GM18499 (cell line): Measurements from ENCODE around the gene ALDOC.
"Not testable (repeated sequence)": the region's sequence is repeated elsewhere in the genome, so short reads cannot be mapped to it uniquely, and the experiment has no call there.

Source experiments
- ATAC-seq: cut with Tn5 transposase; IDR thresholded peaks from one replicate; pipeline ENCODE4 v1.9.1; 2021; ENCODE audit warnings: moderate number of reproducible peaks; ENCODE audit not compliant: insufficient read depth, unreplicated experiment

Gene ALDOC

DNA sequence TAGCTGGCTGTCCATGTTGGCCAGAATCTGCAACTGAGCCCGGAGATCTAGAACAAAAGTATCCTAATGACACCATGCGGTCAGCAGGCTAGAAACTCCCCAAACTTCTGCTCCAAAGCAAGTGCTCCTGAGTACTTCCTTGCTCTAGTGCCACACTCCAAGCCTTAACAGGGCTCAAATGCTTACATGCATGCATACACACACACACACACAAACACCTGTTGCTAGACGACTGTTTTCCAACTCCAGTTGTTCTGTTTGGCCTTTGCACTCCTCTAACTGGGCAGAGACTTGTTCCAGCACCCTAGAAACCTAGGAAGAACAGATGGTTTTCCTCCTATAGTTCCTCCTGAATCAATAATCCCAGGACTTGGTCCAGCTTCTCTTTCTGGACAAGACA lies 7.7 kb upstream of the ALDOC start:
- ATAC-seq = no peak

DNA sequence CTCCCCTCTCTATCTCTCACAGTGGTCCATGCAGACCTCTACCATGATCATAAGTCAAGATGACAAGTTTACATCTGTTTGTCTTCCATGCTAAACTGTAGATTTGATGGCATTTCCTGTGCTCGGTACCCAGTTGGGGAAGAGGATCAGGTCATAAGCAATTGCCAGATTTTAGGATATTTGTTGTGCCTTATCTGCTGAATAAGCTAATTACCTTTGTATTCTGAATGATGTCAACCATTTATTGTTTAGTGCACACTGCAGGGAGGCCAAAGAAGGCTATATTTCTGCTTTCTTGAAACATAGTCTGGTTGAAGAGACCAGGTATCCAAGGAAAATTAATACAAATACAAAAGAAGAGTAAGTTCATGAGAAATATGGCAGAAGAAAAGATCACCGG lies 5.8 kb upstream of the ALDOC start:
- ATAC-seq = no peak

DNA sequence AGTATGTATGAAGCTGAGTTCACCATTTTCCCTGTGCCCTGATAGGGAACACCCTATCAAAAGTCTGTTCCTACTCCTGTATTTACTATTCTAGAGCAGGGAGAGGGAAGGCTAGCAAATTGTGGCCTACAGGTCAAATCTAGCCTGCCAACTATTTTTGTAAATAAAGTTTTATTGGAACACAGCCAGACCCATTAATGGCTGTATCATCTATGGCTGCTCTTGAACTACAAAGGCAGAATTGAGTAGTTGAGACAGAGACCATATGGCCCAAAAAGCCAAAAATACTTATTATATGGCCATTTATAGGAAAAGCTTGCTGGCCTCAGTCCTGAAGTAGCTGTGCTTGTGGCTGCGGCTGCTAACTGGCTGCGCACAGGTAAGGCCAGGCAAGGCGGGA lies 4.3 kb upstream of the ALDOC start:
- no peak for ATAC-seq

DNA sequence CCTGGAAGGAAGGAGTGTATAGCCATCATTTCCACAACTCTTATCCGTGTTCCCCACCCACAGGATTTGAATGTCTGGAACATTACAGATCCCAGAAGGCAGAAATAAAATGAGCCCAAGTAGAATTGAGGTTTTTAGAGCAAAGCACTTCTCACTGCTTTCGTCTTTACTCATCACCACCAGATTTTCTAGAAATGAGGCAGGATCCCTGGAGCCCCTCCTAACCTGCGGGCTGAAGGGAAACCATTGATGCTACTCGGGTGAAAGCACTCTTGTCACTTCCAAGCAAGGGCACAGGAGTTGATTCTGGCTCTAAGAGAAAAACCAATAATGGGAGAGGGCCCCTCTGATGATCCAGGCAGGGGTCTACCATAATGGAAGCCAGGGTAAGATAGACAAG lies 2.8 kb upstream of the ALDOC start:
- ATAC-seq = no peak

DNA sequence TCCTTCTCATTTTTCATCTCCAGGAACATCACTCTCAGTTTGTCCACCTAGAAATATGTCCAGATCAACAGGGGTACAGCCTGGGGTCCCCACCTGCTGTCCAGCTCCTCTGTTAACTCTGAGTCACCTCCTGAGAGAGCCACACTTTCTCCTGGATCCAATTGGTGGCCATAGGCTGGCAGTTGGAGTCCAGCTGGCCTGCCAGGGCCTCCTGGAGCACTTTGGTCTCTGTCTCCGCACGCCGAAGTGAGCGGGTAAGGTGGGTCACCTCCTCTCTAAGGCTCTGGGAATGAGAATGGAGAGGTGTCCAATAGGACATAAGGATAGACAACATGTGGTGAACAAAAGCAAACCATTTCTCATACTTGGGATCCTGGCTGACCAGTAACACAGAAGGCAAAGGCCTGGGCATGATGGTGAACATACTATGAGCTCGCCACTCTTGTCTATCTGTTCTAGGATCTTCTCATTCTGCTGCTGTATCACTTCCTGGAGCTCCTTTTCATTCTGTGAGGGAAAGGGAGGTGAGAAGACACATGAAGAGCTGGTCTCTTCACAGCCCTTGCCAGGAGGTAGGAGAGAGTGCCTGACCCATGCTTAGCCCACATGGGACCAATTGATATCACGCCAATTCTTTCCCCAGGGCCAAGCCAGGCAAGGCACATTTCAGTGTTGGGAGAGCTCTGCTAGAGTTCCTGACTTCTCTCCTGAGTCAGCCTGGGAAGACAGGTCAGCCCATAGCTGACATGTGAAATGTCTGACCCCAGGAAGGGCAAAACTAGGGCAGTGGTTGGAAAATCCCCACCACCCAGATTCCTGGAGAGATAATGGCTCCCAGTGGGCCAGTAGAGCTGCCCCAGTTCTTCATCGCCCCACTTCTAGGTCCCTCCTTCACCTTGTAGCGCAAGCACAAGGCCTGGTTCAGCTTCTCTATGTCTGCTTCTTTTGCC lies 1.8 kb upstream of the ALDOC start:
- no peak for ATAC-seq

DNA sequence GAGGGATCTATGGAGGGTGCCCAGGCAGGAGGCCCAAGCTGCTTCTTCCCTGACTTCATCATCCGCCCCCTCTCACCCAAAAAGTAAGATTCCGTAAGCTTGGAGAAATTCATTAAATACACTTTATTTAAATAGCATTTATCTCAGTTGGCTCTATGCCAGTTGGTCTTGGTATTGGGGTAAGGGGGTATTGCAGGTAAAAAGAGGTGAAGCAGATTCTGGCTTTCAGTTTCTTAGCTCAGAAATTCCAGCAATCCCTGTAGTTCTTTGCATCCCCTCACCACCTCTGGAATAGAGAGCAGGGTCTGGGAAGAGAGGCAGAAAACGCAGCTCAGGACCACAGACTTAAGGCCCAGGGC lies 750 bp upstream of the ALDOC start:
- ATAC-seq = no peak

DNA sequence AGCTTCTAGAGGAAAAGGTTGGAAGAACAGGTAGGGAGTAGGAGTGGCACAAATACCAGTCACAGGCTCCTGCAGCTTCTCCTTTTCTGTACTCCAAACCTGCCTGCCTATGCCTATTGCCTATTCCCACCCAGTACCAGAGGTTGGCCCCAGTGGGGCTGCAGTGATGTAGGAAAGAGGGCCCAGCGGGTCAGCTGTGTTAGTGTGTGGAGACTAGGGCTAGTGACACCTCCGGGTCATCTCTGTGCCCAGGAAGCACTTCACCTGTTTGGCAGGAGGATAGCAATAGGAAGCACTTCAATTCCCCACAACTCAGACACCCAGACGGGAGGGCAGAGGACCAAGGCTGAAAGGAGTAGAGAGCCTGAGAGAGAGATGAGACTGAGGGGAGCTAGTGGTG lies 679 bp downstream of the ALDOC start:
- ATAC-seq = not testable (repeated sequence)

DNA sequence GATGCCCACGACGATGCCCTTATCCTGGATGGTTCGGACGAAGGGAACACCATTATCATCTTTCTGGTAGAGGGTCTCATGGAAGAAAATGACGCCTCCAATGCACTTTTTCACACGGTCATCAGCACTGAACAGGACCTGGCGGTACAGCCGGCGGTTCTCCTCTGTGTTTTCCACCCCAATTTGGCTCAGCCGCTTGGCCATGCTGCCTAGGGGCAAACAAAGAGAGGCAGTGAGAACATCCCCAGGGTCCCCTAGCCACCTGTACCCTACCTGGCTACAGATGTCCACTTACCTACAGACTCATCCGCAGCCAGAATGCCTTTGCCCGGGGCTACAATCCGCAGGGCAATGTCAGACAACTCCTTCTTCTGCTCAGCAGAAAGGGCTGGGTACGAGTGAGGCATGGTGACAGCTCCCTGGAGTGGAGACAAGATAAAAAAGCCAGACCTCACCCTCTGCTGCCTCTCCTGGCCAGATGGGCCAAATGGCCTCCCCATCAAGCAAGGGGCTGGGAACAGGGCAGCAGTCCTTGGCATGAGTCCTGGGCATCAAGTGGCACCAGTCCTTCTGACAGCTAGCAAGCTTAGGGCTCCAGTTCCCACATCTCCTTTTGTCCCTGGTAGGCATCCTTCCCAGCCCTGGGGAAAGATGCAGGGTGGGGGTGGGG lies 1.4 kb downstream of the ALDOC start:
- ATAC-seq = no peak

DNA sequence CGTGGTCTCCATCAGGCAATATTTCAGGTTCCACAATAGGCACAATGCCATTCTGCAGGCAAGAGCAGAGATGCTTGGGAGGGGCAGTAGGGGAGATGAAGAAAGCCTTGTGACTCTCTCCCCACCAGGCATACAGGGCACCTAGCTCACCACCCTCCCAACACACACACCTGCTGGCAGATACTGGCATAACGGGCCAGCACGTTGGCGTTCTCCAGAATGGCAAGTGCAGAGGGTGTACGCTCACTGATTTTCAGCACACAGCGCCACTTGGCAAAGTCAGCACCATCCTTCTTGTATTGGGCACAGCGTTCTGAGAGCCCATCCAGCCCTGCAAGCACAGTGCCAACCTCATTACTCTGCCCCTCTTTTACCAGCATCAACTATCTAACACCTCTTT lies 2.2 kb downstream of the ALDOC start:
- no peak for ATAC-seq

DNA sequence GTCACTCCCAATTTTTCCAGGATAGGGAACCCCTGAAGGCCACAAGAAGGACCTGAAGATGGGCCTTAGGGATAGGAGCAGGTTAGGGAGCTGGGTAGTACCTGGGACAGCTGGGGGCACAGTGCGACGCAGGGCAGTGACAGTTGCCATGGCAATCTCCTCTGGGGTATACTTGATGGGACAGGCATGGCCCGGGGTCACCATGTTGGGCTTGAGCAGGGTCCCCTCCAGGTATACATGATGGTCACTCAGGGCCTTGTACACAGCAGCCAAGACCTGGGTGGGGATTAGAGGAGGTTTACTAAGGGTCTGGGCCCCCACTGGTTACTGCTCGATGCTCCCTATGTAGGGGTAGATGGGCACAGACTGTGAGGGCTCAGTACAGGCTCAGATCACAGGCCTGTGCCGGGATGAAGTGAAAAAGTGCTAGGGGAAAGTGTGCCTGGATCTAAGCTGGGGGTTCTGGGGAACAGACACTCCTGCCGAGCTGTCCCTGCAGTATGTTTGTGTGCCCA lies 2.7 kb downstream of the ALDOC start:
- no peak for ATAC-seq

DNA sequence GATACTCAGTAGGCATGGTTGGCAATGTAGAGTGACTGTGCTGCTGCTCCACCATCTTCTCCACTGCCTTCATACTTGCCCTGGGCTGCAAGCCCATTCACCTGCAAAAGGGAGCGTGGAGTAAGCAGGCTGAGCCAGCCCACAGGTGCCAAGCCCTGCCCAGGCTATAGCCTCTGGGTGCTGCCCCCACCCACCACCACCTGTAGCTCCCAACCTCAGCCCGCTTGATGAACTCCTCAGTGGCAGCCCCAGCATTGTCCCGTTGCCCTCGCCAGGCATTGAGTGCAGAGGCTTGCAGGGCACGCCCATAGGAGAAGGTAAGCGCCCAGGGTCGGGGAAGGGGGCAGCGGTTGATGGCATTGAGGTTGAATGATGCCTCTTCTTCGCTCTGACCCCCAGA lies 3.2 kb downstream of the ALDOC start:
- ATAC-seq = no peak

DNA sequence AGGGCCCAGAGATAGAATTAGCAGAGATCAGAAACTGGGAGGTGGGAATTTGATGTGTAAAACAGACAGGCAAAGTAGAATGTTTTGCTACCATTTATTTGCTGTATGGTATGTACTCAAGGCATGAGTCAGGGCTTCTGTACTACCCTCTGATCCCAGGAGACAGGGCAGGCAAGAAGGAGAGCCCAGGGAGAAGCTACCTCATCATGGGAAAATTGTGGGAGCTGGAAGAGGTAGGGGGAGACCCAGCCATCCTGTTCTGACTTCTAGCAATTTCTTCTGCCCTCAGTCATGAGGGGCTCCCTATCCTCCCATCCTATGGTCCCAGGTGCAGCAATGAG lies 3.7 kb downstream of the ALDOC start:
- no peak for ATAC-seq

DNA sequence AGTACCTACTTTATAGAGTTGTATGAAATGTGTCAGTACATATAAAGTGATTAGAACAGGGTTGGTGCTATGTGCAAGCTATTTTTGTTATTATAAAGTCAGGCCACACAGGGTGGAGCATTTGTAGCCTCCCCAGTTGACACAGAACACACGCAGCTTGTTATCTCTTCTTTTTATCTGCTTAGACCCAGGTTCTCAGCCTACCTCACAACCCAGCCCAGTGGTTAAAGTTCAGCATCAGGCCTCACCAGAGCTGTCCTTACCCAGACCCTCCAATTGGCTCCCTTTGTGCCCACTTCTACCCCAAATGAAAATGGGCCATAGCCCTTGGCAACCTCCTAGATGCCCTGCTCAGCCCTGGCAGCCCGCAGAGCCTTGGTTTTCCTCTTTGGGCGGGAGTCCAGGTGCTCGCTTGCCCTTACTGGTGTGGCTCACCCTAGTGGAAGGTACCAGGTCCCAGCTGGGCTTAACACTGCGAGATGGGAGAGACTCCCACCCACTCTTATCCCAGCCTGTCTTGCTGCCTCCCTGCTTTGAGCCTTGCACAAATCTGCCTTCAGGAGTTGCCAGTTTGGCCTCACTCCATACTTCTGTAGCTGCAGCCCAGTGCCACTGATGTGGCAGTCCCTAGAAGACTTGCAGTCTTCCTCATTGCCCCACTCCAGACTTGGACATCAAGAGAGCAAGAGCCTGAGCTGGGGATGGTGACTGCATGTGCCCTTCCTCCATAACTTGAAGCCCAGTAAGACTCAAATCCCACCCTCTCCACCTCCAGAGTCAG lies 4.2 kb downstream of the ALDOC start:
- no peak for ATAC-seq

DNA sequence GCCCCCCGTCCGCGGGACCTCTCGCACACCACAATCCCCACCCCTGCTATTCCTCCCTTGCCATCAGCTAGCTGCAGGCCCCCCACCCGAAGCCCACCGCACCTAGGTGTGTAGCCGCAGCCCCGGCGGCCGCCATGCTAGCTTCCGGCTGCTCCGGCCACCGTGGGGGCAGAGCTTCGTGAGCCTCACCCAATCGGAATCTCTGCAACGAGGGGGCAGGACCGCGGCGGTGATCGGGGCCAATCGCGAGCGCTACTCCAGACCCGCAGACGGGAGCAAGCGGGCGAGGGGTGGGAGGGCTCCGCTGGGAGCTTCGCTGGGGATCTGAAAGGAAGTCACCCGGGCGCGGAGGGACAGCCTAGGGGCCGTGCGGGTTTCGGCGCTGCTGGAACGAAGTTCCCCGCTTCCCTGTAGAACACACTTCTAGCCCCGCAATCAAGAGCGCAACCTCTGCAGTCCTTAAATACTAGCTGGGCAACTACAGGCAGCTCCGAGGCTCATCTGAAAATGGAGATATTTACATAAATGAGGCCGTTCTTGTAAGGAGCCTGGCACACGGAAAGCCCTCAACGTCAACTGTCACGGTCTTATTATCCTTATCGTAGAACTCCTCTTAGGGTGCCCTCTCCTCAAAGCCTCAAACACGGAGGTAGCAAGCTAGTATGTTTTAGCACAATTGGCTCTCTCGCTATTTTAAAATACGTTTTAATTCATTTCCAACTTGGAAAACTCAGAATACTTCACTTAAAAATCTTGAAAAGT lies 5.2 kb downstream of the ALDOC start, which contains the start of gene PIGS:
PIGS (minus strand) TSS at position 164 of the 762 bp plus-strand sequence; CDS start at position 136, 28 bp downstream.
- ATAC-seq = peak; percentile 52

DNA sequence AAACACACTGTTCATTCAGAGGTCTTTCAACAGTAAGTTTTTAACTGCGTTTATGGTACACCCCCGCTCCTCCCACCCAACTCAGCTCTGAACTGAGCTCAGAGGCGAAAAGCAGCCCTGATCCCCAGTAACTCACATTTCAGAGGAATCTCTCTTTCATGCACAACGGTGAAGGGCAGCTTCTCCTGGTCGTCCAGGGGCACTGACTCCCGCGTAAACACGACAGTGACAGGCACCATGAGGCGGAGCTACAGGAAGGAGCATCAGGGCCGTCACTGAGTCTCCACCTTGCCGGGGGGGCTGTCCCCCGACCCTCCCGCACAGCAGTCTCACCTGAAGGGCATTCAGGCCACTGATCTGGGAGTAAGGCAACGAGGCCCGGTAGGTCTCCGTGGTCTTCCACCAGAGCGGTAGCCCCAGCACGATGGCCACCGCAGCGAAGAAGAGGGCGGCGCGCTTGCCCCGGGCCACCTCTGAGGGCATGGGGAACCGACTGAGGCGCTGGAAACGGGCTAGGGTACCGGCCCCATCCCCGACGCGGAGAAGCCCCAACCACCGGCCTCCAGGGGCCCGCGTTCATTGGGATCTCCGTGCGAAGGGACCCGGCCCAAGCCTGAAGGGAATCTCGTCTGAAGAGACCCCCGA lies 5.9 kb downstream of the ALDOC start:
- ATAC-seq = no peak

DNA sequence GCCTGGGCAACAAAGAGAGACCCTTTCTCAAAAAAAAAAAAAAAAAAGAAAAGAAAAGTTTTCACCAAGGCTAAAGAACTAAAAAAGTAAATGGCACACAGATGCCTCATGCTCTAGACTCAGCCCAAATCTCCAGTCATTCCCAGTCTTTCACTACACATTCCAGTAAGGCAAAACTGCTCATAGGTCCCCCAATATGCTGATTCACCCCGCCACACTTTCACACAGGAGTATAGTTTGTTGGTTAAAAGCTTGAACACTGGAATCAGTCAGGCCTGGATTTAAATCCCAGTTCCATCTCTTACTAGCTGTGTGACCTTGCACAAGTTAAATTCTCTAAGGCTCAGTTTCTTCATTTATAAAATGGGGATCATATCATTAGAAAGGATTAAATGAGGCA lies 7.2 kb downstream of the ALDOC start:
- no peak for ATAC-seq

DNA sequence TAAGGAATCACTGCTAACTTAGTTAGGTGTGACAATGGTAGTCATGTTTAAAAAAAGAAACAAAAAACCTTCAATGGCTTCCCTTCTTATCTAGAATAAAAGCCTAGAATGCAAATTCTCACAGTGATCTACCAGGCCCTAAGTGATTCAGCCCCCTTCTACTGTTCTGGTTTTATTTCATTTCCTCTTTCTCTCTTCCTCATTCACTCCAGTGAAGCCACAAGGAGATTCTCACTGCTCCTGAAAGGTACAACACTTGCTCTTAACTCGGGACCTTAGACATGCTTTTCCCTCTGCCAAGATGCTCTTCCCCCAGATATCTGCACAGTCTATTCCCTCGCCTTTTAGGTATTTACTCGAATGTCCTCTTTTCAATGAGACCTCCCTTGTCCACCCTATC lies 9.1 kb downstream of the ALDOC start:
- peak; percentile 35 for ATAC-seq

DNA sequence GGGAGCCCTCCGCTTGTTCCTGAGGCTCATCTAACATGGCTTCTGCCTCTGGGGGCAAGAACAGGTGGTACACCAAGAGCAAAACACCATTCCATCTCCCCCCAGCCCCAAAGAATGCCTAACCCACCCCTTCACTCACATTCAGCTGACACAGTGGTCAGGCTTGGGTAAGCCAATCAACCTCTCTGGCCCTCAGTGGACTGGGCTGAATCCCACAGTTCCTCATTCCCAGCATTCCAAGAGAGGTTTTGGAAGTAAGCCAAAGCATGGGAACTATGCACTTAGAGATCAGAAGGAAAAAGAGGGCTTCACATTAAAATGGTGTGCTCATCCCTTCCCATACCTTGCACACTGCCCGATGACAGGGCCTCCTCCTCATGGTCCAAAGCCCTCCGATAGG lies 13.2 kb downstream of the ALDOC start:
- no peak for ATAC-seq

DNA sequence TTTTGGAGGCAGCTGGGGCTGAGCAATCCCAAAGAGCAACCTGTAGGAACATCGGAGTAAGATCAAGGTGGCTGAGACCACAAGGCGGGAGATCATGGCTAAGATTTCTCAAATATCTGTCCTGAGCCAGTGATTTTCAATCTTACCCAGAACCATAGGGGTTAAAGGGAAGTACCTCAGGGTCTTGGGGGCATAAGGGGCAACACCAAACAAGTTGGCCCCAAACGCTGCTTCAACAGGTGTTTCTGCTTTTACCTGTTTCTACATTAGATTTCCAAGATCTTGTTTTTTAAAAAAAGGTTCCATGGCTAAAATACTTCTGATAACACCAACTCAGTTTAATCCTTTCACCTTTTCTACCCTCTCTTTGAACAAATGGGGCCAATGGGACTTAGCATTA lies 21.7 kb downstream of the ALDOC start:
- ATAC-seq = no peak

DNA sequence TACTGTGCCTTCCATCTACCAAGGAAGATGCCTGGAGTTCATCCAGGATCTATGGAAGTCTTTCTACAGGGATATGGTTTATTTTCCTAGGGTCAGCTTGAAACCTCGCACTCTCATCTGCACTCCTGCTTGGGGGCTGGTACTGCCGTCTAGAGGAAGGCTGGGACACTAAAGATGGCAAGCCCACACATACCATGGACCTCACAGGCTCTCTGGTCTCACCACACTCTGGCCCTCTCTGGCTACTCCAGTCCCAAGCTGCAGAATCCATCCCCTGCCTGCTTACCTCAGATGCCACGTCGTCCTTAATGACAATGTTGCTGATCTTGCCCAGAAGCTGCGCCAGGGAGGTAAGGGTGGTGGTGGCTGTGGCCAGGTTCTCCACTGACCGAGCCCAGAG lies 22.1 kb downstream of the ALDOC start:
- ATAC-seq = no peak
